ENCODE data around the gene UBE2G1. TPM values are rescaled to one million over a fixed set of nuclear protein-coding genes. Genes with fewer than 3 reads are reported as not detected.

The UBE2G1 gene
- total and polyA plus RNA-seq, 9 of the 15 experiments (the other 6 are each of a cell fraction or from before 2014, with no cell fraction given) = 10.1 to 65.9 (median 29.7) TPM

GRCh38 chr17:4324463-4324862, 42.0 kb downstream of the UBE2G1 start:
- no peaks in the 10 kb centered on the region for H3K9me1 ChIP-seq (ENCODE audit: control insufficient read depth, insufficient read depth, low read length)
- H2AFZ ChIP-seq (ENCODE audit: low read depth, low read length) = no peak overlapping the region
- intact Hi-C loops (cut with micrococcal nuclease) (no loop called here), in situ Hi-C loops (cut with MboI) (no loop called here)
- 99% methylated on average over 6 of the region's 7 CpGs for WGBS (ENCODE audit: insufficient coverage, low coverage, missing lambda C conversion rate)
- no peaks in the 10 kb centered on the region for H3K27me3 ChIP-seq (ENCODE audit: control insufficient read depth in 2 of 2, insufficient read depth in 2 of 2, low read length in 2 of 2)
- BruUV-seq (replicated peaks) = no TSS peak
- no peaks in the 10 kb centered on the region for H4K20me1 ChIP-seq (replicated peaks; ENCODE audit: control insufficient read depth, insufficient read depth, low read length)
- ATAC-seq = no peak
- H3K9ac ChIP-seq (ENCODE audit: insufficient read depth in 1 of 2, low read depth in 2 of 2, low read length in 2 of 2) = no peak overlapping the region
- H3K4me1 ChIP-seq (replicated peaks in 1 of 2; ENCODE audit: control insufficient read depth in 2 of 2, insufficient read depth in 2 of 2, low read length in 2 of 2) = no peaks in the 10 kb centered on the region
- CTCF ChIA-PET (ENCODE audit: low intra/inter-chr PET ratio) = no interaction called here
- no peak for FAIRE-seq
- POLR2A ChIA-PET = no interaction called here
- H3K4me3 ChIP-seq = no peak overlapping the region
- DNase-seq (ENCODE audit: extremely low read depth in 1 of 4, low spot score in 3 of 4) = no peak
- TF ChIP-seq CHD4 (IDR thresholded peaks at IDR 0.05; ENCODE audit: insufficient read depth, insufficient replicate concordance, low read depth, low read length, poor library complexity, severe bottlenecking) (no peak), NR0B1 (IDR thresholded peaks at IDR 0.05; ENCODE audit: partially characterized antibody) (no peak), MYNN (IDR thresholded peaks at IDR 0.05) (no peak), MYNN (CRISPR knock-in tag; IDR thresholded peaks at IDR 0.05) (no peak), NCOR1 (IDR thresholded peaks at IDR 0.05) (no peak), ZNF79 (CRISPR knock-in tag; IDR thresholded peaks at IDR 0.05; ENCODE audit: low read depth) (no peak), SMC3 (conservative IDR thresholded peaks at IDR 0.05; ENCODE audit: insufficient read depth, low read depth, low read length) (no peak), NCOA2 (IDR thresholded peaks at IDR 0.05; ENCODE audit: partially characterized antibody in 2 of 2) (no peak)
- peaks cover 94% of the 10 kb centered on the region for H3K79me2 ChIP-seq (ENCODE audit: control insufficient read depth, insufficient read depth, low read length)
- H3K36me3 ChIP-seq (ENCODE audit: control insufficient read depth, insufficient read depth, low read length) = peaks cover 11% of the 10 kb centered on the region; the same call in 2 of the 3 replicates
- no peak overlapping the region for H3K4me2 ChIP-seq (ENCODE audit: insufficient read depth, low read length)
- H3K9me3 ChIP-seq (replicated peaks; ENCODE audit: control insufficient read depth, insufficient read depth, low read depth, low read length) = no peaks in the 10 kb centered on the region
- no peak overlapping the region for H3K27ac ChIP-seq (ENCODE audit: extremely low read depth, low read depth, low read length)

Data from K562 (cell line).